Fibroblast of the aortic adventitia (primary cell): ENCODE measurements around the gene TIGD6. TPM values are rescaled to one million over a fixed set of nuclear protein-coding genes. Genes with fewer than 3 reads are reported as not detected.

Experiments used
- DNase-seq: peaks from one replicate; pipeline ENCODE4 v3.0.0-alpha.2; 2010; ENCODE audit warnings: low read depth
- H3K4me3 ChIP-seq: 2 replicates; pipeline ENCODE4 v1.5.1; 2011; ENCODE audit warnings: low read depth, mild to moderate bottlenecking, control low read depth, low read length, moderate library complexity
- CTCF ChIP-seq: IDR thresholded peaks from 2 replicates; pipeline ENCODE4 v1.5.1; 2011; ENCODE audit warnings: mild to moderate bottlenecking, low read length, control low read depth, inconsistent platforms; ENCODE audit not compliant: insufficient read depth
- total RNA-seq: library from RNA; depleted of rRNA; stranded (reverse); fragments of >200 nt; gene quantifications from 2 replicates; pipeline ENCODE4 v1.2.3, GENCODE V29; 2012; ENCODE audit warnings: low replicate concordance

TIGD6 gene
- total RNA-seq, 1 donor: 5.7 TPM

- no peak for DNase-seq
- TF ChIP-seq CTCF: no peak
- no peak overlapping the region for H3K4me3 ChIP-seq
These were observed 19.8 kb upstream of the TIGD6 start for GRCh38 chr5:150020249-150020648.

GRCh38 chr5:150017226-150018005 lies 17.0 kb upstream of the TIGD6 start:
- no peak for TF ChIP-seq CTCF
- no peak overlapping the region for H3K4me3 ChIP-seq
- DNase-seq: peak; percentile 65

- no peak overlapping the region for H3K4me3 ChIP-seq
- no peak for DNase-seq
- TF ChIP-seq CTCF: no peak
These were observed 16.1 kb upstream of the TIGD6 start for GRCh38 chr5:150016537-150016936.

DNA sequence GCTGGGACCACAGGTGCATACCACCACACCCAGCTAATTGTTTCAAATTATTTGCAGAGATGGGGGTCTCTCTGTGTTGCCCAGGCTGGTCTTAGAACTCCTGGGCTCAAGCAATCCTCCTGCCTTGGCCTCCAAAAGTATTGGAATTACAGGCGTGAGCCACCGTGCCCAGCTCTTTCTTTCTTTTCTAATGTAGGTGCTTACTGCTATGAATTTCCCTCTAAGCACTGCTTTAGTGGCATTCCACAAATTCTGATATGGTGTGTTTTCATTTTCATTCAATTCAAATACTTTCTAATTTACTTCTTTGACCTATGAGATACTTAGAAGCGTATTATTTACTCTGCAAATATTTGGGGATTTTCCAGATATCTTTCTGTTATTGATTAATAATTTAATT lies 15.0 kb upstream of the TIGD6 start:
- no peak for DNase-seq
- H3K4me3 ChIP-seq: no peak overlapping the region
- TF ChIP-seq CTCF: no peak

GRCh38 chr5:150014456-150014855 lies 14.0 kb upstream of the TIGD6 start:
- no peak for DNase-seq
- H3K4me3 ChIP-seq: no peak overlapping the region
- no peak for TF ChIP-seq CTCF

- TF ChIP-seq CTCF: no peak
- H3K4me3 ChIP-seq: no peak overlapping the region
- DNase-seq: no peak
These were observed 13.5 kb upstream of the TIGD6 start for GRCh38 chr5:150013931-150014330.
